HepG2 (cell line): ENCODE data around the gene TP73. TPM values are rescaled to one million over a fixed set of nuclear protein-coding genes. Genes with fewer than 3 reads are reported as not detected.

Experiments used
- AKNA ChIP-seq: sonication (generic); formaldehyde crosslinking; IDR thresholded peaks from 2 replicates; pipeline ENCODE4 v1.4.0; 2020; ENCODE audit warnings: missing genetic modification reagents, borderline replicate concordance
- ARHGAP35 ChIP-seq: sonication (generic); formaldehyde crosslinking; IDR thresholded peaks from 2 replicates; pipeline ENCODE4 v1.9.0; 2022; ENCODE audit warnings: mild to moderate bottlenecking, inconsistent platforms, moderate library complexity, missing genetic modification reagents, borderline replicate concordance
- ONECUT2 ChIP-seq: sonication (generic); formaldehyde crosslinking; IDR thresholded peaks from 2 replicates; pipeline ENCODE4 v1.4.0; 2020; ENCODE audit warnings: missing genetic modification reagents
- PRMT3 ChIP-seq: sonication (generic); formaldehyde crosslinking; IDR thresholded peaks from 2 replicates; pipeline ENCODE4 v1.8.1; 2022; ENCODE audit warnings: low read depth, mild to moderate bottlenecking, moderate library complexity, missing genetic modification reagents, borderline replicate concordance
- RELA ChIP-seq: sonication (generic); formaldehyde crosslinking; IDR thresholded peaks from 2 replicates; pipeline ENCODE4 v1.4.0; 2020; ENCODE audit warnings: missing genetic modification reagents
- TMF1 ChIP-seq: sonication (generic); formaldehyde crosslinking; IDR thresholded peaks from 2 replicates; pipeline ENCODE4 v1.8.1; 2022; ENCODE audit warnings: low read depth, missing genetic modification reagents
- ZNF20 ChIP-seq: sonication (generic); formaldehyde crosslinking; IDR thresholded peaks from 2 replicates; pipeline ENCODE4 v1.4.0; 2020; ENCODE audit warnings: mild to moderate bottlenecking, moderate library complexity, missing genetic modification reagents
- ZNF567 ChIP-seq: sonication (generic); formaldehyde crosslinking; IDR thresholded peaks from 2 replicates; pipeline ENCODE4 v1.8.1; 2023; ENCODE audit warnings: mild to moderate bottlenecking, missing genetic modification reagents, borderline replicate concordance
- ZNF703 ChIP-seq: sonication (generic); formaldehyde crosslinking; IDR thresholded peaks from 2 replicates; pipeline ENCODE4 v1.5.1; 2020; ENCODE audit warnings: missing genetic modification reagents, mild to moderate bottlenecking, moderate library complexity, borderline replicate concordance
- ZNF776 ChIP-seq: sonication (generic); formaldehyde crosslinking; IDR thresholded peaks from 2 replicates; pipeline ENCODE4 v1.4.0; 2020; ENCODE audit warnings: mild to moderate bottlenecking, missing genetic modification reagents
- polyA plus RNA-seq, 8 experiments: library from polyadenylated mRNA; depleted of rRNA in 3 of 8; stranded (reverse) in 7 of 8; unstranded in 1 of 8; fragments of >200 nt; fragmentation: Illumina TruSeq in 4 of 8; extraction: Trizol in 4 of 8; gene quantifications; 2 replicates each; pipeline versions ENCODE4 v1.2.1 to v1.2.3, GENCODE V29; 2011 to 2016; ENCODE audit warnings: low read depth in 4 of 8, missing spikeins in 1 of 8, mixed read lengths in 1 of 8; ENCODE audit not compliant: insufficient read depth in 1 of 8
- total RNA-seq, 5 experiments: library from RNA; depleted of rRNA; stranded (reverse); fragments of >200 nt; fragmentation: Illumina TruSeq; extraction: Trizol; gene quantifications; 2 replicates each; pipeline ENCODE4 v1.2.3, GENCODE V29; 2016; ENCODE audit warnings: low read depth in 1 of 5
- TF ChIP-seq, protein P1 (sequence below): sonication (generic); formaldehyde crosslinking; IDR thresholded peaks from 2 replicates; pipeline ENCODE4 v1.5.0; 2020; ENCODE audit warnings: mild to moderate bottlenecking, missing genetic modification reagents, borderline replicate concordance
- TF ChIP-seq, protein P2 (sequence below): sonication (generic); formaldehyde crosslinking; IDR thresholded peaks from 2 replicates; pipeline ENCODE4 v1.8.1; 2022; ENCODE audit warnings: low read depth, mild to moderate bottlenecking, missing genetic modification reagents
- TF ChIP-seq, protein P3 (sequence below): sonication (generic); formaldehyde crosslinking; IDR thresholded peaks from 2 replicates; pipeline ENCODE4 v1.4.0; 2020; ENCODE audit warnings: missing genetic modification reagents

Gene TP73
- total and polyA plus RNA-seq, 2 of the 13 experiments (the other 11 are each of a cell fraction or from before 2014, with no cell fraction given), result 0.49 to 1.1 TPM

DNA sequence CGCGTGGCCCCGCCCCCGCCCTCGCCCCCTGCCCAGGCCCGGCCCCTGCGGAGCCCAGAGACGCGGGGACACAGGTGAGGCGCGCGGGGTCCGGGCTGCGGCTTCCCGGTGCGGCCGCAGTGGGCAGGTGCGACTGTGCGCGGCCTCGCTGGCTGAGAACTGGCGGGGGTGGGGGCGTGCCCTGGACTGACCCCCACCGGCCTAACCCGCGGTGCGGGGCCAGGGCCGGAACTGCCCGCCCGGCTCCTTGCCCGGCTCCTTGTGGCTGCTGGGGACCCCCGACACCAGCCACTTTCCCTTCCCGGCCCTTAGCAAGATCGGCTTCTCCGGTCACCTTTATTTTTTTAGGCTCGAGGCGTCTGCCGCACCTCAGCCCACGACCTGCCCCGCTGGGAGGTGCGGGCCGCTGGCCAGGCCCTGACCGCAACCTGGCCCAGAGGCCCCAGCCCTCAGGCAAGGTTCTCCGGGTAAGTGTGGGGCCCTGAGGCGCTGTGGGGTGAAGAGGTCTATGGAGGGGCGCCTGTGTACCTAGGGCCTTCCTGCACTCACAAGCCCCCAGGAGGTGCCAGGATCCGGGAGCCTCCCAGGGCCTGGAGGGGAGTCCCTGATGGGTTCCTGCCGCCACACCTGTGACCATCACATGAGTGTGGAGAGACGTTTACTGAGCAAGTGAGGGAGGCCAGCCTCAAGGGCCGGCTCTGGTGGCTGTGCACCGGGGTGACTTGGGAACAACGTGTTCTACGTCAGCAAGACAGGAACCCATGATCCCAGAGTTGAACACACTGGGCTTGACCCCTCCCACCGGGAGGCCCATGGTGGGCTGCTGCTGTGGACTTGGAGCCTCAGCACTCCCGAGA, 120.6 kb downstream of the TP73 start, which contains the start of gene SMIM1 (continued):
- TF ChIP-seq, protein P1, sequence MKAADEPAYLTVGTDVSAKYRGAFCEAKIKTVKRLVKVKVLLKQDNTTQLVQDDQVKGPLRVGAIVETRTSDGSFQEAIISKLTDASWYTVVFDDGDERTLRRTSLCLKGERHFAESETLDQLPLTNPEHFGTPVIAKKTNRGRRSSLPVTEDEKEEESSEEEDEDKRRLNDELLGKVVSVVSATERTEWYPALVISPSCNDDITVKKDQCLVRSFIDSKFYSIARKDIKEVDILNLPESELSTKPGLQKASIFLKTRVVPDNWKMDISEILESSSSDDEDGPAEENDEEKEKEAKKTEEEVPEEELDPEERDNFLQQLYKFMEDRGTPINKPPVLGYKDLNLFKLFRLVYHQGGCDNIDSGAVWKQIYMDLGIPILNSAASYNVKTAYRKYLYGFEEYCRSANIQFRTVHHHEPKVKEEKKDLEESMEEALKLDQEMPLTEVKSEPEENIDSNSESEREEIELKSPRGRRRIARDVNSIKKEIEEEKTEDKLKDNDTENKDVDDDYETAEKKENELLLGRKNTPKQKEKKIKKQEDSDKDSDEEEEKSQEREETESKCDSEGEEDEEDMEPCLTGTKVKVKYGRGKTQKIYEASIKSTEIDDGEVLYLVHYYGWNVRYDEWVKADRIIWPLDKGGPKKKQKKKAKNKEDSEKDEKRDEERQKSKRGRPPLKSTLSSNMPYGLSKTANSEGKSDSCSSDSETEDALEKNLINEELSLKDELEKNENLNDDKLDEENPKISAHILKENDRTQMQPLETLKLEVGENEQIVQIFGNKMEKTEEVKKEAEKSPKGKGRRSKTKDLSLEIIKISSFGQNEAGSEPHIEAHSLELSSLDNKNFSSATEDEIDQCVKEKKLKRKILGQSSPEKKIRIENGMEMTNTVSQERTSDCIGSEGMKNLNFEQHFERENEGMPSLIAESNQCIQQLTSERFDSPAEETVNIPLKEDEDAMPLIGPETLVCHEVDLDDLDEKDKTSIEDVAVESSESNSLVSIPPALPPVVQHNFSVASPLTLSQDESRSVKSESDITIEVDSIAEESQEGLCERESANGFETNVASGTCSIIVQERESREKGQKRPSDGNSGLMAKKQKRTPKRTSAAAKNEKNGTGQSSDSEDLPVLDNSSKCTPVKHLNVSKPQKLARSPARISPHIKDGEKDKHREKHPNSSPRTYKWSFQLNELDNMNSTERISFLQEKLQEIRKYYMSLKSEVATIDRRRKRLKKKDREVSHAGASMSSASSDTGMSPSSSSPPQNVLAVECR (CRISPR knock-in tag), result no peak
- peak; percentile 68; the same call in 1 of the 2 replicates for TF ChIP-seq TMF1 (CRISPR knock-in tag)
- TF ChIP-seq PRMT3 (CRISPR knock-in tag), result no peak
- no peak for TF ChIP-seq ARHGAP35
- no peak for TF ChIP-seq AKNA (CRISPR knock-in tag)
- TF ChIP-seq, protein P2, sequence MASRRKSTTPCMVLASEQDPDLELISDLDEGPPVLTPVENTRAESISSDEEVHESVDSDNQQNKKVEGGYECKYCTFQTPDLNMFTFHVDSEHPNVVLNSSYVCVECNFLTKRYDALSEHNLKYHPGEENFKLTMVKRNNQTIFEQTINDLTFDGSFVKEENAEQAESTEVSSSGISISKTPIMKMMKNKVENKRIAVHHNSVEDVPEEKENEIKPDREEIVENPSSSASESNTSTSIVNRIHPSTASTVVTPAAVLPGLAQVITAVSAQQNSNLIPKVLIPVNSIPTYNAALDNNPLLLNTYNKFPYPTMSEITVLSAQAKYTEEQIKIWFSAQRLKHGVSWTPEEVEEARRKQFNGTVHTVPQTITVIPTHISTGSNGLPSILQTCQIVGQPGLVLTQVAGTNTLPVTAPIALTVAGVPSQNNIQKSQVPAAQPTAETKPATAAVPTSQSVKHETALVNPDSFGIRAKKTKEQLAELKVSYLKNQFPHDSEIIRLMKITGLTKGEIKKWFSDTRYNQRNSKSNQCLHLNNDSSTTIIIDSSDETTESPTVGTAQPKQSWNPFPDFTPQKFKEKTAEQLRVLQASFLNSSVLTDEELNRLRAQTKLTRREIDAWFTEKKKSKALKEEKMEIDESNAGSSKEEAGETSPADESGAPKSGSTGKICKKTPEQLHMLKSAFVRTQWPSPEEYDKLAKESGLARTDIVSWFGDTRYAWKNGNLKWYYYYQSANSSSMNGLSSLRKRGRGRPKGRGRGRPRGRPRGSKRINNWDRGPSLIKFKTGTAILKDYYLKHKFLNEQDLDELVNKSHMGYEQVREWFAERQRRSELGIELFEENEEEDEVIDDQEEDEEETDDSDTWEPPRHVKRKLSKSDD (CRISPR knock-in tag), result no peak; the same call in 1 of the 2 replicates
- no peak for TF ChIP-seq ONECUT2 (CRISPR knock-in tag)
- peak; percentile 75 for TF ChIP-seq ZNF776 (CRISPR knock-in tag)
- no peak for TF ChIP-seq RELA (CRISPR knock-in tag)
- TF ChIP-seq ZNF20 (CRISPR knock-in tag), result no peak
- TF ChIP-seq ZNF703 (CRISPR knock-in tag), result 0 out of 2 replicates have a peak, but pooled peaks have one; percentile 9
- TF ChIP-seq, protein P3, sequence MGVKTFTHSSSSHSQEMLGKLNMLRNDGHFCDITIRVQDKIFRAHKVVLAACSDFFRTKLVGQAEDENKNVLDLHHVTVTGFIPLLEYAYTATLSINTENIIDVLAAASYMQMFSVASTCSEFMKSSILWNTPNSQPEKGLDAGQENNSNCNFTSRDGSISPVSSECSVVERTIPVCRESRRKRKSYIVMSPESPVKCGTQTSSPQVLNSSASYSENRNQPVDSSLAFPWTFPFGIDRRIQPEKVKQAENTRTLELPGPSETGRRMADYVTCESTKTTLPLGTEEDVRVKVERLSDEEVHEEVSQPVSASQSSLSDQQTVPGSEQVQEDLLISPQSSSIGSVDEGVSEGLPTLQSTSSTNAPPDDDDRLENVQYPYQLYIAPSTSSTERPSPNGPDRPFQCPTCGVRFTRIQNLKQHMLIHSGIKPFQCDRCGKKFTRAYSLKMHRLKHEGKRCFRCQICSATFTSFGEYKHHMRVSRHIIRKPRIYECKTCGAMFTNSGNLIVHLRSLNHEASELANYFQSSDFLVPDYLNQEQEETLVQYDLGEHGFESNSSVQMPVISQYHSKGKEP (CRISPR knock-in tag), result no peak
- TF ChIP-seq ZNF567 (CRISPR knock-in tag), result no peak
